GM12878 (cell line): ENCODE measurements around the gene RGR. TPM values are rescaled to one million over a fixed set of nuclear protein-coding genes. Genes with fewer than 3 reads are reported as not detected.

ENCODE experiments used
- ATAC-seq: fragments of 200-7000 bp; cut with Tn5 transposase; 3 replicates; pipeline ENCODE4 v1.9.1; 2020; ENCODE audit warnings: mild to moderate bottlenecking, moderate library complexity
- Bru-seq: library from RNA; stranded (reverse); fragments of 400-500 nt; gene quantifications from one replicate; lab custom pipeline; 2021; lab: Mats Ljungman, UMichigan
- BruChase-seq, 2 experiments: library from RNA; stranded (reverse); fragments of 400-500 nt; gene quantifications; one replicate each; lab custom pipeline; 2021; lab: Mats Ljungman, UMichigan
- BruUV-seq: library from RNA; stranded (reverse); fragments of 400-500 nt; replicated peaks from 2 replicates; lab custom pipeline; 2021; lab: Mats Ljungman, UMichigan
- CTCF ChIA-PET: fragments of 300-600 bp; sonication (Branson Sonifier 250); formaldehyde crosslinking; extraction: SDS; loops from one replicate; lab custom pipeline; 2021; ENCODE audit warnings: inconsistent platforms; lab: Yijun Ruan, JAX
- POLR2A ChIA-PET: fragments of 350-600 bp; formaldehyde crosslinking; extraction: SDS; loops from one replicate; lab custom pipeline; 2021; ENCODE audit warnings: inconsistent platforms; lab: Charles Lee
- RAD21 ChIA-PET: fragments of 300-600 bp; sonication (Branson Sonifier 250); formaldehyde crosslinking; loops from one replicate; lab custom pipeline; 2023; ENCODE audit warnings: antibody characterized with exemption; ENCODE audit not compliant: unreplicated experiment; lab: Charles Lee
- SMC1A ChIA-PET: fragments of 300-600 bp; sonication (Branson Sonifier 250); formaldehyde crosslinking; loops from one replicate; lab custom pipeline; 2023; ENCODE audit not compliant: unreplicated experiment, uncharacterized antibody; lab: Charles Lee
- DNase-seq: peaks from one replicate; pipeline ENCODE4 v3.0.0-alpha.2; 2011; ENCODE audit warnings: low read depth, low spot score
- FAIRE-seq: peaks from 3 replicates; lab custom pipeline; 2011; peaks lifted over from hg19 to GRCh38; lab: Jason Lieb, UNC
- H2AFZ ChIP-seq: 2 replicates; pipeline ENCODE4 v1.6.0; 2011; ENCODE audit warnings: low read depth, low read length, control low read depth; ENCODE audit not compliant: control insufficient read depth
- H3K27ac ChIP-seq: 2 replicates; pipeline ENCODE4 v1.5.1; 2011; ENCODE audit warnings: control low read depth; ENCODE audit not compliant: control insufficient read depth, insufficient read depth
- H3K27me3 ChIP-seq, 2 experiments: replicated peaks in 1 of 2; 2 replicates each; pipeline versions ENCODE4 v1.6.0 to v1.6.1; 2011; ENCODE audit warnings: low read length in 1 of 2; ENCODE audit not compliant: control insufficient read depth in 2 of 2, insufficient read depth in 2 of 2
- H3K36me3 ChIP-seq, 2 experiments: 2 replicates each; pipeline ENCODE4 v1.5.1; 2011; ENCODE audit warnings: low read length in 1 of 2; ENCODE audit not compliant: control insufficient read depth in 2 of 2, insufficient read depth in 2 of 2
- H3K4me1 ChIP-seq: 2 replicates; pipeline ENCODE4 v1.6.1; 2011; ENCODE audit warnings: mild to moderate bottlenecking, low read length, moderate library complexity, mixed read lengths; ENCODE audit not compliant: control insufficient read depth, insufficient read depth
- H3K4me2 ChIP-seq: 2 replicates; pipeline ENCODE4 v1.6.0; 2011; ENCODE audit warnings: control low read depth; ENCODE audit not compliant: control insufficient read depth, insufficient read depth
- H3K4me3 ChIP-seq: fragments of 200-600 bp; sonication (generic); 2 replicates; pipeline ENCODE4 v1.5.1; 2016
- H3K79me2 ChIP-seq: 2 replicates; pipeline ENCODE4 v1.6.0; 2011; ENCODE audit warnings: low read length; ENCODE audit not compliant: control insufficient read depth, insufficient read depth
- H3K9ac ChIP-seq: 2 replicates; pipeline ENCODE4 v1.8.0; 2011; ENCODE audit warnings: low read length, control low read depth, mixed read lengths; ENCODE audit not compliant: control insufficient read depth, insufficient read depth
- H3K9me3 ChIP-seq: replicated peaks from 3 replicates; pipeline ENCODE4 v1.5.1; 2011; ENCODE audit warnings: mild to moderate bottlenecking, low read length; ENCODE audit not compliant: control insufficient read depth, insufficient read depth
- H4K20me1 ChIP-seq: 2 replicates; pipeline ENCODE4 v1.6.0; 2011; ENCODE audit not compliant: control insufficient read depth, insufficient read depth
- GATAD2B ChIP-seq: fragments of 450-650 bp; conservative IDR thresholded peaks from 2 replicates; pipeline ENCODE4 v1.6.1; 2017; ENCODE audit warnings: low read depth, mild to moderate bottlenecking, moderate library complexity
- JUNB ChIP-seq: IDR thresholded peaks from 2 replicates; pipeline ENCODE4 v1.6.1; 2016; ENCODE audit warnings: antibody characterized with exemption, mild to moderate bottlenecking
- RELA ChIP-seq: fragments of 450-650 bp; IDR thresholded peaks from 2 replicates; pipeline ENCODE4 v1.8.0; 2014; ENCODE audit warnings: borderline replicate concordance; ENCODE audit not compliant: partially characterized antibody
- STAT1 ChIP-seq: fragments of 450-650 bp; conservative IDR thresholded peaks from 2 replicates; pipeline ENCODE4 v1.6.1; 2014; ENCODE audit warnings: antibody characterized with exemption, mild to moderate bottlenecking
- USF2 ChIP-seq: IDR thresholded peaks from 2 replicates; pipeline ENCODE4 v1.6.1; 2011; ENCODE audit warnings: low read depth, low read length, improper control_type of control experiment, borderline replicate concordance
- ZNF24 ChIP-seq: fragments of 450-650 bp; IDR thresholded peaks from 2 replicates; pipeline ENCODE4 v1.6.1; 2017; ENCODE audit warnings: antibody characterized with exemption, mild to moderate bottlenecking
- WGBS: methylation state at CpG from one replicate; pipeline ENCODE4 v1.1.6; 2016; ENCODE audit warnings: low lambda C conversion rate; ENCODE audit not compliant: insufficient replicate concordance, insufficient coverage; ENCODE audit errors: missing lambda C conversion rate; 5-methylcytosine and 5-hydroxymethylcytosine counted together
- in situ Hi-C: fragments of 300-500 bp; cut with MboI; formaldehyde crosslinking; loops from 9 replicates; pipeline ENCODE4 v1.14.3; 2018; ENCODE audit warnings: mixed read lengths
- intact Hi-C: fragments of 100-400 bp; cut with micrococcal nuclease; formaldehyde crosslinking; loops from one replicate; pipeline ENCODE4 v1.14.2; 2022; ENCODE audit not compliant: unreplicated experiment
- long read RNA-seq, 2 experiments: library from polyadenylated mRNA; unstranded; transcript quantifications; one replicate each; pipeline ENCODE4 v2.0.0, GENCODE V29; 2019 to 2020
- polyA minus RNA-seq, 3 experiments: library from RNA; depleted of rRNA, polyadenylated mRNA; stranded (reverse); fragments of >200 nt; gene quantifications; 2 replicates each; pipeline ENCODE4 v1.2.3, GENCODE V29; 2011
- polyA plus RNA-seq, 11 experiments: library from polyadenylated mRNA; depleted of rRNA in 4 of 11; unstranded in 6 of 11; stranded (reverse) in 5 of 11; fragments of >200 nt; fragmentation: Nextera tagmentation in 4 of 11; fragmentation: Illumina TruSeq in 1 of 11; extraction: Ambion mirVana in 4 of 11; extraction: Trizol in 1 of 11; gene quantifications; 1 replicate in 1 of 11; 2 replicates in 10 of 11; pipeline versions ENCODE4 v1.2.1 to v1.2.3, GENCODE V29; 2011 to 2016; ENCODE audit warnings: inconsistent platforms in 2 of 11, missing spikeins in 2 of 11, low read depth in 1 of 11
- total RNA-seq, 4 experiments: library from RNA; depleted of rRNA in 3 of 4; stranded (reverse); fragments of >200 nt in 3 of 4; fragmentation: Illumina TruSeq in 1 of 4; extraction: Trizol in 1 of 4; gene quantifications; 2 replicates each; pipeline versions ENCODE4 v1.2.1 to v1.2.3, GENCODE V29; 2013 to 2021
- TF ChIP-seq, protein P1 (sequence below): fragments of 450-650 bp; formaldehyde crosslinking; IDR thresholded peaks from 2 replicates; pipeline ENCODE4 v1.5.0; 2022; ENCODE audit warnings: mild to moderate bottlenecking, missing genetic modification characterization
- TF ChIP-seq, protein P2 (sequence below): IDR thresholded peaks from 2 replicates; pipeline ENCODE4 v1.6.1; 2012; ENCODE audit warnings: low read depth, low read length, improper control_type of control experiment

Gene RGR, protein sequence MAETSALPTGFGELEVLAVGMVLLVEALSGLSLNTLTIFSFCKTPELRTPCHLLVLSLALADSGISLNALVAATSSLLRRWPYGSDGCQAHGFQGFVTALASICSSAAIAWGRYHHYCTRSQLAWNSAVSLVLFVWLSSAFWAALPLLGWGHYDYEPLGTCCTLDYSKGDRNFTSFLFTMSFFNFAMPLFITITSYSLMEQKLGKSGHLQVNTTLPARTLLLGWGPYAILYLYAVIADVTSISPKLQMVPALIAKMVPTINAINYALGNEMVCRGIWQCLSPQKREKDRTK
- total RNA-seq (2013; cell fraction: nucleolus; rRNA removed), result not detected in 2 replicates
- not detected in 2 replicates for total RNA-seq (2014; rRNA removed)
- total RNA-seq (2014; rRNA removed; fragmentation: Illumina TruSeq; extraction: Trizol), result not detected in 2 replicates
- not detected in 2 replicates for total RNA-seq (2021)
- not detected for polyA plus RNA-seq (2011; ENCODE audit: low read depth)
- not detected in 2 replicates for polyA plus RNA-seq (2011; rRNA removed)
- not detected in 2 replicates for polyA plus RNA-seq (2011; cell fraction: cytosol; rRNA removed)
- polyA plus RNA-seq (2011; cell fraction: nucleus; rRNA removed), result not detected in 2 replicates
- polyA plus RNA-seq (2012), result not detected in 2 replicates
- not detected in 2 replicates for polyA plus RNA-seq (2014; fragmentation: Illumina TruSeq; extraction: Trizol)
- not detected for polyA plus RNA-seq (2014; fragmentation: Nextera tagmentation; extraction: Ambion mirVana)
- not detected in 2 replicates for polyA plus RNA-seq (2014; rRNA removed)
- polyA plus RNA-seq (2016; fragmentation: Nextera tagmentation; extraction: Ambion mirVana), result not detected
- not detected in 2 replicates for polyA minus RNA-seq (2011; rRNA and poly(A)+ RNA removed)
- polyA minus RNA-seq (2011; cell fraction: cytosol; rRNA and poly(A)+ RNA removed), result not detected in 2 replicates
- not detected in 2 replicates for polyA minus RNA-seq (2011; cell fraction: nucleus; rRNA and poly(A)+ RNA removed)
- Bru-seq, nascent RNA, result not detected
- BruChase-seq, experiment 1, labeled RNA remaining after a 6-hour chase, result not detected
- not detected for BruChase-seq, experiment 2, labeled RNA remaining after a 2-hour chase
- long read RNA-seq, experiment 1, result 0 reads
- long read RNA-seq, experiment 2, result 0 reads

- ChIA-PET RAD21 (no interaction called here), CTCF (no interaction called here), POLR2A (no interaction called here), SMC1A (no interaction called here)
- FAIRE-seq (no peak), ATAC-seq (no peak), DNase-seq (no peak)
- Histone ChIP-seq H3K27ac (no peak within 1 kb of the TSS), H3K36me3 (no peaks in the 10 kb centered on the region), H3K27me3 (peaks cover 3 to 4% of the 10 kb centered on the region in 2 experiments; a peak in 2 of 4 replicates), H4K20me1 (no peaks in the 10 kb centered on the region), H3K4me2 (no peak within 1 kb of the TSS), H3K9me3 (no peaks in the 10 kb centered on the region), H3K4me1 (no peaks in the 10 kb centered on the region), H3K9ac (no peak within 1 kb of the TSS), H3K79me2 (no peaks in the 10 kb centered on the region), H3K4me3 (no peak within 1 kb of the TSS), H2AFZ (no peak within 1 kb of the TSS)
- in situ Hi-C loops (no loop called here), intact Hi-C loops (no loop called here)
- no peak for TF ChIP-seq USF2
- TF ChIP-seq, protein P1, sequence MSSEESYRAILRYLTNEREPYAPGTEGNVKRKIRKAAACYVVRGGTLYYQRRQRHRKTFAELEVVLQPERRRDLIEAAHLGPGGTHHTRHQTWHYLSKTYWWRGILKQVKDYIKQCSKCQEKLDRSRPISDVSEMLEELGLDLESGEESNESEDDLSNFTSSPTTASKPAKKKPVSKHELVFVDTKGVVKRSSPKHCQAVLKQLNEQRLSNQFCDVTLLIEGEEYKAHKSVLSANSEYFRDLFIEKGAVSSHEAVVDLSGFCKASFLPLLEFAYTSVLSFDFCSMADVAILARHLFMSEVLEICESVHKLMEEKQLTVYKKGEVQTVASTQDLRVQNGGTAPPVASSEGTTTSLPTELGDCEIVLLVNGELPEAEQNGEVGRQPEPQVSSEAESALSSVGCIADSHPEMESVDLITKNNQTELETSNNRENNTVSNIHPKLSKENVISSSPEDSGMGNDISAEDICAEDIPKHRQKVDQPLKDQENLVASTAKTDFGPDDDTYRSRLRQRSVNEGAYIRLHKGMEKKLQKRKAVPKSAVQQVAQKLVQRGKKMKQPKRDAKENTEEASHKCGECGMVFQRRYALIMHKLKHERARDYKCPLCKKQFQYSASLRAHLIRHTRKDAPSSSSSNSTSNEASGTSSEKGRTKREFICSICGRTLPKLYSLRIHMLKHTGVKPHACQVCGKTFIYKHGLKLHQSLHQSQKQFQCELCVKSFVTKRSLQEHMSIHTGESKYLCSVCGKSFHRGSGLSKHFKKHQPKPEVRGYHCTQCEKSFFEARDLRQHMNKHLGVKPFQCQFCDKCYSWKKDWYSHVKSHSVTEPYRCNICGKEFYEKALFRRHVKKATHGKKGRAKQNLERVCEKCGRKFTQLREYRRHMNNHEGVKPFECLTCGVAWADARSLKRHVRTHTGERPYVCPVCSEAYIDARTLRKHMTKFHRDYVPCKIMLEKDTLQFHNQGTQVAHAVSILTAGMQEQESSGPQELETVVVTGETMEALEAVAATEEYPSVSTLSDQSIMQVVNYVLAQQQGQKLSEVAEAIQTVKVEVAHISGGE (CRISPR knock-in tag), result no peak
- TF ChIP-seq, protein P2, sequence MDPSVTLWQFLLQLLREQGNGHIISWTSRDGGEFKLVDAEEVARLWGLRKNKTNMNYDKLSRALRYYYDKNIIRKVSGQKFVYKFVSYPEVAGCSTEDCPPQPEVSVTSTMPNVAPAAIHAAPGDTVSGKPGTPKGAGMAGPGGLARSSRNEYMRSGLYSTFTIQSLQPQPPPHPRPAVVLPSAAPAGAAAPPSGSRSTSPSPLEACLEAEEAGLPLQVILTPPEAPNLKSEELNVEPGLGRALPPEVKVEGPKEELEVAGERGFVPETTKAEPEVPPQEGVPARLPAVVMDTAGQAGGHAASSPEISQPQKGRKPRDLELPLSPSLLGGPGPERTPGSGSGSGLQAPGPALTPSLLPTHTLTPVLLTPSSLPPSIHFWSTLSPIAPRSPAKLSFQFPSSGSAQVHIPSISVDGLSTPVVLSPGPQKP, result no peak
- TF ChIP-seq STAT1, result no peak
- no peak for TF ChIP-seq JUNB
- TF ChIP-seq RELA, result no peak
- no peak for TF ChIP-seq ZNF24
- no peak for TF ChIP-seq GATAD2B
- no TSS peak for BruUV-seq
- 9% methylated on average over 9 of the region's 9 CpGs for WGBS
Measured at GRCh38 chr10:84244651-84245270, at the start of gene RGR. RGR (plus strand) TSS chr10:84245053; CDS start chr10:84245091, 38 bp downstream.
